Bone marrow (tissue), 2 donors: ENCODE data around the gene PTGIR.

Experiments
- DNase-seq, 2 donors: peaks; one replicate each; lab custom pipeline; 2025; lab: John Stamatoyannopoulos, UW

PTGIR gene

DNA sequence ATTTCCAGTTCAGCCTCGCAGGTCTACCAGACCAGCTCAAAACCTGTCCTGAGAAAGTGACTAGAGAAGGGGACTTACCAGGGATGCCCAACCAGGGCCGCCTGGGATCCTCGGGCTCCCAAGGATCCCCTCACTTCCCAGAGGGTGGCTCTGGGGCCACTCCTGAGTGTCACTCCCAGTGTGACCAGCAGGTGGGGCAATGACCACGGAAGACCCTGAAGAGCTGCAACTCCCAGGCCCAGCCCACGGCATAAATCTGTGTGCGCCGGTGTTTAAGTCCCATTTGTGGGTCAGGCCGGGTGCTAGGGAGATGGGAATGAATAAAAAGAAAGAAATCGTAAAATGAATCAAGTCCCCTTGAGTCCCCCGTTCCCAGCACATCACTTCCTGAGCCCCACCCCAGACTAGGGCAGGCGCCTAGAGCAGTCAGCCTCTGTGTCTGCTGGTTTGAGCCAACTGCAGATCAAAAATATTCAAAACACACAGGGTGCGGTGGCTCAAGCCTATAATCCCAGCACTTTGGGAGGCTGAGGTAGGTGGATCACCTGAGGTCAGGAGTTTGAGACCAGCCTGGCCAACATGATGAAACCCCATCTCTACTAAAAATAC is 10.7 kb downstream of the PTGIR start:
- peak; percentile 64 to 65 for DNase-seq

DNA sequence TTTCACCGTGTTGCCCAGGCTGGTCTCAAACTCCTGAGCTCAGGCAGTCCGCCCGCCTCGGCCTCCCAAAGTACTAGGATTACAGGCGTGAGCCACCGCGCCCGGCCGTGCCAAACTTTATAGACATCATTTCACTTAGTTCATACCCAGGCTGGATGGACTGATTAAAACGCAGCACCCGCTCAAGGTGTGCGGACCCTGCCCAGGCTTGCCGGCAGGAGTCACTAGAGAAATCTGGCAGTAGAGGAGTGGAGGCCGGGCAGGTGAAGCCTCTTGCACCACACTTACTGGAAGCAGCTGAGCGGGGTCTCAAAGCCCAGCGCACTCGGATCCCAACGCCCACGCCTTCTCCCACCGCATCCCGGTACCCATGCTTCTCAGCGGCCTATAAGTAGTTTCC is 11.4 kb downstream of the PTGIR start:
- no peak for DNase-seq

DNA sequence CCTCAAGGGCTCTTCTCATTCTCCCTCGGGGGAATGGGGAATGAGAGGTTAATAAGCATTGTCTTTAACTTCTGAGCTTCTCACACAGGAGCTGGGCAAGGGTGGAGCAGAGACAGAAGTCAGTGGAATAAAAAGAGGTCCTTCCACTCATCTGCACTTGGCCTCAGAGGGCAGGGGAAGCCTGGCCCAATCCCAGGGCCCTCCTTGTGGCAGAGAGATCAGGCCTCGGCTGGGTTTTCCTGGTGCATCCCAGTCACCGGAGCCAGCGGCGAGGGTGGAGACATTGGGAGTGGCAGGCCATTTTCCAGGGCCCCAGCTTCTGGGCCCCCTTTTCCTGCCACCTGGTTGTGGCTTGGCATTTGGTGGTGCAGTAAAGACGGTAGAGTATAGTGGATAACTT is 13.1 kb downstream of the PTGIR start:
- DNase-seq: no peak

DNA sequence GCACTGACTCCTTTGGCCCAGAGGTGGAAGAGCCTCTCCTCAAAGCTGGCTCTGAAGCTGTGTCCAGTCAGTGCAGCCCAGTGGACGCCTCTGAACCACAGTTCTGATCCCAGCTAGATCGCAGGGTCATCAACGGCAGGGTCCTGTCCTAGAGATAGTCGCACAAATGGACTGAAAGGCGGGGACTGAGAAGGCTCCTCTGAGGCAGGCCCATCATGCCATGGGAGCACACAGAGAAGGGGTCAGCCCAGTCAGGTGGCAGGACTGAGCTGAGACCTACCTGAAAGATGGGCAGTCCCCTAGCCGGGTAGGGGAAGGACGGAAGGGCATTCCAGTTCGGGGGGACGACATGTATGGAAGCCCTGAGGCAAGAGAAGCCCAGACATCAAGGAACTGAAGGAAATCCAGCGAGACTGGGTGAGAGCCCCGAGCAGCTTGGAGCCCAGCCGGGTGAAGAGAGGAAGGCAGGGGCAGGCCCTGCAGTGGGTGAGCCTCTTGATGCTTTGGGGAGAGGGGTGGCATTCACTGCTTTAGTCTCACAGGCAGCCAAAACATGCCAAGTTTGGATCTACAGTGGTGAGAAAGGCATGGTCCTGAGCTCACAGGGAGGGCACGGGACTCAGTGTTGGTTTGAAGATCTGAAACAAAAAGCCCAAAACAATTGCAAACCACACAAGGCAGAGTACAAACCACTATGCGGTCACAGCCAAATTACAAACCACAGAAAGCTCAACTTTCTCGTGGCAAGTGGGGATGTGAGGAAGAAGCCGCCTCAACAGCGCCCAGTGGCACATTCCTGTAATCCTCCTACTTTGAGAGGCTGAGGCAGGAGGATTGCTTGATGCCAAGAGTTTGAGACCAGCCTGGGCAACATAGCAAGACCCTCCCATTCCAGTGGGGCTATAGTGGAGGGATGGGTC is 13.8 kb downstream of the PTGIR start:
- no peak for DNase-seq

DNA sequence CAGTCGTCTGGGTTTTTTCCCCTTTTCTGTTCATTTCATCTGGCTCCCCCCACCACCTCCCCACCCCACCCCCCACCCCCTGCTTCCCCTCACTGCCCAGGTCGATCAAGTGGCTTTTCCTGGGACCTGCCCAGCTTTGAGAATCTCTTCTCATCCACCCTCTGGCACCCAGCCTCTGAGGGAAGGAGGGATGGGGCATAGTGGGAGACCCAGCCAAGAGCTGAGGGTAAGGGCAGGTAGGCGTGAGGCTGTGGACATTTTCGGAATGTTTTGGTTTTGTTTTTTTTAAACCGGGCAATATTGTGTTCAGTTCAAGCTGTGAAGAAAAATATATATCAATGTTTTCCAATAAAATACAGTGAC is 14.5 kb downstream of the PTGIR start:
- no peak for DNase-seq

DNA sequence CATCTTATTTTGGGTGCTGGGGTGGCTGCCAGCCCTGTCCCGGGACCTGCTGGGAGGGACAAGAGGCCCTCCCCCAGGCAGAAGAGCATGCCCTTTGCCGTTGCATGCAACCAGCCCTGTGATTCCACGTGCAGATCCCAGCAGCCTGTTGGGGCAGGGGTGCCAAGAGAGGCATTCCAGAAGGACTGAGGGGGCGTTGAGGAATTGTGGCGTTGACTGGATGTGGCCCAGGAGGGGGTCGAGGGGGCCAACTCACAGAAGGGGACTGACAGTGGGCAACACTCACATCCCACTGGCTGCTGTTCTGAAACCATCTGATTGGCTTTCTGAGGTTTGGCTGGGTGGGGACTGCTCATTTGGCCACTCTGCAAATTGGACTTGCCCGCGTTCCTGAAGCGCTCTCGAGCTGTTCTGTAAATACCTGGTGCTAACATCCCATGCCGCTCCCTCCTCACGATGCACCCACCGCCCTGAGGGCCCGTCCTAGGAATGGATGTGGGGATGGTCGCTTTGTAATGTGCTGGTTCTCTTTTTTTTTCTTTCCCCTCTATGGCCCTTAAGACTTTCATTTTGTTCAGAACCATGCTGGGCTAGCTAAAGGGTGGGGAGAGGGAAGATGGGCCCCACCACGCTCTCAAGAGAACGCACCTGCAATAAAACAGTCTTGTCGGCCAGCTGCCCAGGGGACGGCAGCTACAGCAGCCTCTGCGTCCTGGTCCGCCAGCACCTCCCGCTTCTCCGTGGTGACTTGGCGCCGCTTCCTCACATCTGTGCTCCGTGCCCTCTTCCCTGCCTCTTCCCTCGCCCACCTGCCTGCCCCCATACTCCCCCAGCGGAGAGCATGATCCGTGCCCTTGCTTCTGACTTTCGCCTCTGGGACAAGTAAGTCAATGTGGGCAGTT is 15.1 kb downstream of the PTGIR start:
- DNase-seq: no peak

DNA sequence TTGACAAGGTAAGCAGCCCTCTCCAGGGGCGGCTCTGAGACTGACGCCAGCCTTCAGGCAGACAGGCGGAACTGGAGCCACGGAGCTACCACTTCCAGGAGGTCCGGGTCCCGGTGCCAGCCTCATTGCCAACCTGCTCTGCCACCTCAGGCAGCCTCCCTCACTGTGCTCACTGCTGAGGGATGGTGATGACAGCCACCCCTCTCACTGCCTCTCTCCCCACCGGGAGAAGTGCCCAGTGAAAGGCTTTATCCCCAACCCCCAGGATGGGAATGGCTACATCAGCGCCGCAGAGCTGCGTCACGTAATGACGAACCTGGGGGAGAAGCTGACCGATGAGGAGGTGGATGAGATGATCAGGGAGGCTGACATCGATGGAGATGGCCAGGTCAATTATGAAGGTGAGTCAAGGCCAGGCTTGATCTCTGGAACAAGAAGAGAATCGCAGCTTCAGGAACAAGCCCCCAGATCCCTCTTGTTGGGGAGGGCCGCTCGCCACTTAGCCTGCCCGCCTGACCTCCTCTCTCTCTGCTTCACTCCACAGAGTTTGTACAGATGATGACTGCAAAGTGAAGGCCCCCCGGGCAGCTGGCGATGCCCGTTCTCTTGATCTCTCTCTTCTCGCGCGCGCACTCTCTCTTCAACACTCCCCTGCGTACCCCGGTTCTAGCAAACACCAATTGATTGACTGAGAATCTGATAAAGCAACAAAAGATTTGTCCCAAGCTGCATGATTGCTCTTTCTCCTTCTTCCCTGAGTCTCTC is 16.1 kb downstream of the PTGIR start:
- no peak for DNase-seq

DNA sequence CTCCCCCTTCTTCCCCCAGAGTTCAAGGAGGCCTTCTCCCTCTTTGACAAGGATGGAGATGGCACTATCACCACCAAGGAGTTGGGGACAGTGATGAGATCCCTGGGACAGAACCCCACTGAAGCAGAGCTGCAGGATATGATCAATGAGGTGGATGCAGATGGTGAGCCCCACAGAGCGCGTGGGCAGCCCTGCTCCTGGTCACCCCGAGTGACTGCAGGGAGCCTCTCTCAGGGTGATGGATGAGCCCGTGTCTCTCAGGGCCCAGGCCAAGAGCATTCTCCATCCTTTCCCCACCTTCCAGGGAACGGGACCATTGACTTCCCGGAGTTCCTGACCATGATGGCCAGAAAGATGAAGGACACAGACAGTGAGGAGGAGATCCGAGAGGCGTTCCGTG is 16.7 kb downstream of the PTGIR start:
- no peak for DNase-seq

DNA sequence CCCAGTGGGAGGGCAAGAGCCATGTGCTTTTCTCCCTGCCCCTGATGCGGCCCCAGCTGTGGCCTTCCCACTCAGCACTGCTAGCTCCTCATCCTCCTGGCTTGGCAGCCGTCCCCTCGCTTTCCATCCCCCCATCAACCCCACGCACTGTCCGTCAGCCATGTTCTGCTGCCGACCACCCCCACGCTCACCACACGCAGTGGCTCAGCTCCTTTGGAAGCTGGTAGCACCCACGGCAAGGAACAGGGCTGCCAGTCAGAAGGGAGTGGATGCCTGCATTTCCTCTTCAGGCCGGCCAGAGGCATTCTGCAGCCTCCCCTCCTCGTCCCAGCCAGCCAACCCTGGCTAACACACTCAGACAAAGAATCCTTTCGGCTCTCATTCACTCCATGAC is 17.4 kb downstream of the PTGIR start:
- DNase-seq: no peak

DNA sequence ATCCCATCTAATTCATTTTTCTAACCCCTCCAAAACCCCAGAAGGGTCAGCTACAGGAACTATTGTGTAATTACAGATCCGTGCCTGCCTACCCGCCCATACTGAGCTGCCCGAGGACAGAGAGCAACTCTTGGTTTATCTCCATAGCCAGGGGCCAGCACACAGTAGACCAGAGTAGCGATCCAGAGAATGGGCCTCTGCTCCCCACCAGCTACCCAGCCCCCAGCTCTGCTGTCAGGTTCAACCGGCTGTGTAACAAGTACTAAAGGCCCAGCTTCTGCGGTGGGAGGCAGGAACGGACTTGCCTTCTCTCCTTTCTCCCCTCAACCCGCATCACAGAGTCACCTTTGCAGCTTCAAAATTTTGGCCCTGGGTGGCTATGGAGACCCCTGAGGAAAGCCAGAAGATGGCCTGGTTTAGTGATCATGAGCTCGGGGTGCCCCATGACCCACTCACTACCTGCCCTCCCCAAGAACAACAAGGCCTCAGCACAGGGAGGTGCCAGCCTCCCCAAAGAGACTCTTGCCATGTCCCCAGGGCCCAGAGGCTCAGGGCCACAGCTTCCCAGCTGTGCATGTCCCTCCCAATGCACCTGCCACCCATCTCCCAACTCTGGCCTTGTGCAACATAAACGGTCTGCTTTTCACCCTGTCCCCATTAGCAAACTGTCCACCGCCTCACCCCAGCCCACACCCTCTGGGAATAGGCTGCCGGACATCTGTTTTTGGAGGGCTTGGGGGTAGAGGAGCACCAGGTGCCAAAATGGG is 18.0 kb downstream of the PTGIR start:
- DNase-seq: no peak

DNA sequence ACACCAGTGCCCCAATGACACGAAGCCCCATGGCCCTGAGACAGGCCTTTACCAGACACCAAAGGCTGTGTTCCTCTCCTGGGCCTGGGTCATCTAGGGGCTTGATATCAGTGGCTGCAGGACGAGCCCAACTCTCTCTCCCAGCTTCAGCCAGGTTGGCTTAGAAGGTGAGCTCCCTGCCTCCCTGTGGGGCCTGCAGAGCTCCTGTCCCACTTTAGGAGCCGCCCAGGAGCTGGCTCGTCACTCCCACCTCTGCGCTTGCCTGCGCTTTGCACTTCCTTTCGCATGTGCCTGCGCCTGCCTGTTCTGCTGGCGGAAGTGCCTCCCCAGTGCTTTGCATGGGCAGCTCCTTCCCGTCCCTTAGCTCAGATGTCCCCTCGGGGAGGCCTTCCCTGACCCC is 18.9 kb downstream of the PTGIR start:
- no peak for DNase-seq

DNA sequence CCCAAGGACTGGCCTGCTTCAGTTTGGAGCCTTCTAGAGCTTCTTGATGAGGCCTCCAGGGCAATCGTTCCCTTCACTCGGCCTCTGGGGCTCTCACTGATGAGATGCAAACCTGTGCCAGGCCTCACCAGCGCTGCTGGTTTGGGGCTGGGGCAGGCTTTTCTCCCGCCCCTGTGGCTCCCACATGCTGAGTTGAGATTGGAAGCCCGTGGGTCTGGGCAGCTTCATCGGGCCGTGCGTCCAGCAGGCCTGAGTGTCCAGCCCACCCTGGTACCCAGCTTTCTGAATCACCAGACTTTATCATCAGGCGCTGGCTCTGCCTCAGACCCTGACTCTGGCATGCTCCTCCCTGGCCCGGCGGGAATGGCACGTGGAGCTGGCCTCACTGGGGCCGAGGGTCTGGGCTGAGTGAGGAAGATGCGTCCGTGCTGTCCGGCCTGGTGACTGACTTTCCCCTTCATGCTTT is 19.5 kb downstream of the PTGIR start:
- DNase-seq: no peak

DNA sequence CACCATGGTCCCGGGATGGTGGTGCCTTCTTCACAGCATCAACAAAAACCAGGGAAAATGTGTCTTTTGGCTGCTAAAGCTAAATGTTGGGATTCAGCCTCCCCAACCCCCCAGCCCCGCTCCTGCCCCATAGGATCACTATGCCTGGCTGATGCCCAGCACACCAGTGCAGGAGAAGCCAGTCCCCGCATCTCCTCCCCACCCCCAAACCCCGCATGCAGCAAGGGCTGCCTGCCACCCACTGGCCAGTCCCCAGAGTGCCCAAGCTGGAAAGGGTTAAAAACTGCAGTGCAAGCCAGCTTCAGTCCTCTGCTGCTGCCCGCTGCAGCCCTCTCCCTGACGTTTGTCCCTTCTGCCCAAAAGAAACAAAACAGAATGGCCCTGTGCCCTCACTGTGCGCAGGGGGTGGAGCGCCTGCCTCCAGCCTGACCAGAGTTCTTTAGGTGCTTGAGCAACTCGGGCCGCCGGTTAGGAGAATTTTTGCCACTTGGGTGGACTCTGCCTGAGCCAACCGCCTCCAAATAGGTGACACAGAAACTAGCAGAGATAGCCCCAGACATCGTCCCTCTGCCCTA is 20.0 kb downstream of the PTGIR start:
- no peak for DNase-seq

DNA sequence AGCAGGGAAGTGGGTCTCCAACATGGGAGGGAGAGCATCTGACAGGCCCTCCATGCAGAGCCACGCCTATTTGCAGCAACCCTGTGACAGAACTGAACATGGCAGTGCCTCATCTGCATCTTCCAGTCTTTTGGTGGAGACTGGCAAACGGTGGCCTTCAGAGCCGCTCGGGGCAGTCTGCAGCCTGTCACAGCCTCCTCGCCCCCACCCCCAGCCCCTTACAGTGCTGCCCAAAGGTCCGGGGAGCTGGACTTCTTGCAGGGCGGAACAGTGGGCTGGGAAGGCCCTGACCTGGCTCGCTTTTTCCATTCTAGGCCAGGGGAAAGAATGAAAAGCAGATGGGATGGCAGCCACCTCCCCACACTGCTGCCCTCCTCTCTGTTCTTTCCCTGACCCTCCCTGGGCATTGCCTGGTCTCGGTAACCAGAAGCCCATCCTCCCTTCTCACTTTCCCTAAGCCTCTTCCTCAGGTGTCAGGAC is 21.1 kb downstream of the PTGIR start:
- no peak for DNase-seq

DNA sequence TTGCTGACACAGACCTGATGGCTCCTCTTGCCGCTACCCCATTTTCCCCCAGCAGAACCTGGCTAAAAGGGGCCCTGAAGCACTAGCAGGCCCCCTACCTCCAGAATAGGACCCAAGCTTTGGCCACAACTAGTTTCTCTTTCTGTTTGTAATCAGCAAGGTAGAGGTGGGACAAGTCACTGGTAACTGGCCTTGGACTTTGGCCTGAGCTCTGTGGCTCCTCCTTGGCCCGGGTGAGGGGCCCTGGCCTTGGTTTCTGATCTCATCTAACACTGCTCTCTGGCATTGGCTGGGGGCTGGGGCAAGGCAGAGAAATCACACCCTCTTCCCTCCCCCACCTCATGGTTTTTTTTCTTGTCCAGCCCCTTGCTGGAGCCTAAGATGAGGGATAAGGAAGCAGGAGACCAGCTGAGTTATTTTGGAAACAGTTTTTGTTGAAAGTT is 21.7 kb downstream of the PTGIR start:
- no peak for DNase-seq

DNA sequence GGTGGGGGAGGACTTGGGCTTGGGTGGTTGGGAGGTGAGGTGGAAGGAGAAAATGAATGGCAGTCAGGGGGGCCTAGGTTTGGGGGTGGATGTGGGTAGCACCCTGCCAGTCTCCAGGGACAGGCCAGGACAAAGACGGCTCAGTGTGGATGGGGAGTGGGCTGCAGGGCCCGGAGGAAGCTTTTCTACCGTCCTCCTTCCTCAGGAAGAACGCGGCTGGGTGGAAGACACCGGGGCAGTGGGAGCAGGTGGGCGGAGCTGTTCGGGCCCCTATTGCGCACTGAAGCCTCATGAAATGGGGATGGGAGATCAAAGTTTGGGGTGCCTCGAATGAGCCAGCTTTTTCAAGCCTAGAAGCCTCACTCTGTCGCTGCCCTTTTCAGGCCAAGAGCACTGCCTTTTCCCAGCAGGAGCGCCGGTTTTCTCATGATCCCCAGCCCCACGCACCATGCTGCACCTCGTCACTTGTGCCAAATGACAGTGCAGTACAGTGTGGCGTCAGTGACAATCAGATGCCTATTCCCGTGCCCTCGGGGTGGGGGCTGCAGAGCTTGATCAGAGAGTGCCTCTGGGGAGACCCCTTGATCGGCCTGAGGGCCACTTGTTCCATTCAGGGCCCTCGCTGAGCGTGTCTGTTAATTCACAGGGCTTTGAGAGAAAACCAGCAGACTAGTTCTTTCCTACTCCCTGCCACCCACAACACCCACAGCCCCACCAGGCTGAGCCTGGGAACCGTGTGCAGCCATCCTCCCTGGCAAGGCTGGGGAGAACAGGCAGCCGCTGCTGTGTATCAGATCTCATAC is 22.3 kb downstream of the PTGIR start:
- DNase-seq: no peak

DNA sequence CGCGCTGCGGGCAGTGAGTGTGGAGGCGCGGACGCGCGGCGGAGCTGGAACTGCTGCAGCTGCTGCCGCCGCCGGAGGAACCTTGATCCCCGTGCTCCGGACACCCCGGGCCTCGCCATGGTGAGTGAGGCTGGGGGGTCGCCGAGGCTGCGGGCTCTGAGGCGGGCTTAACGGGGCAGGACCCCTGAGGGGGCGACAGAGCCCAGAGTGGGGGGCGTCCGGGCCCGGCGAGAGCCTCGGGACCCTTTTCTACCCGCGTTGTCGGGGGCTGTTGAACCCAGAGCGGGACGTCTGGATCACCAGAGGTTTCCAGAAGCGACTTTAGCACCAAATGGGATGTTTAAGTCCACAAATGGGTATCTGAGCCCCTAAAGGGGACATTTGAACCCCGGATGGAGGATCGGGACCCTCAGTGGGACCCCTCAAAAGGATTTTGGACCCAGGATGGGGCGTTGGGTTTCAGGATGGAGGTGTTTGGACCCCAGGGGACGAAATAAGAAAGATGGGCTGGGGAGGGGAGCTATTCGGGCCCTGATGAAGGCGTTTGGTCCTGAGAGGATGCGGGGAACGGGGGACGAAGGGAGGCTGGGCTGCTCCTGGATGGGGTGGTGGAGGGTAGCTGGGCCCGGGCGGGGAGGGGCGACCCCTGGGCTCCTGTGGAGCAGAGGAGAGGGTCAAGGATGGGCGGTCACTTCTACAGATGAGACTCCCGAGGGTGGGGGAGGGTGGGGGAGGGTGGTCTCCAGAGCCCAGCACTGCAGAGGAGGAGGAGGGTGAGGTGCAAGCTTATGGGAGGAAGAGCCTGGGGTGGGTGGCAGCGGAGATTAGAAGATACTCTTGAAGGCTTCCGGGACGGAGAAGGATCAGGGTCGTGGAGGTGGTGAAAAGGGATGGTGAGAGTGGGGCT is 23.3 kb downstream of the PTGIR start, which contains the start of gene CALM3:
Gene CALM3 (plus strand): TSS at position 13 of the 907 bp plus-strand sequence. CDS start 105 bp downstream, at position 118.
- DNase-seq: peak in 1 of 2 donors; percentile 49
